Panc1 (cell line): ENCODE results near the gene LRP5.

Experiments used
- CTCF ChIP-seq: fragments of 450-650 bp; IDR thresholded peaks from 2 replicates; pipeline ENCODE4 v1.5.1; 2017; ENCODE audit warnings: mild to moderate bottlenecking
- POLR2AphosphoS5 ChIP-seq: IDR thresholded peaks from 2 replicates; pipeline ENCODE4 v1.6.1; 2012; ENCODE audit warnings: mild to moderate bottlenecking, low read depth, low read length, moderate library complexity
- SIN3A ChIP-seq: IDR thresholded peaks from 2 replicates; pipeline ENCODE4 v1.6.1; 2012; ENCODE audit warnings: low read depth, mild to moderate bottlenecking, low read length, moderate library complexity, borderline replicate concordance; ENCODE audit not compliant: insufficient read depth
- TCF7L2 ChIP-seq: IDR thresholded peaks from 2 replicates; pipeline ENCODE4 v1.6.1; 2011; ENCODE audit warnings: mild to moderate bottlenecking, low read depth, low read length, inconsistent platforms
- TF ChIP-seq, protein P1 (sequence below), 2 experiments: IDR thresholded peaks; 2 replicates each; pipeline ENCODE4 v1.6.1; 2011 to 2012; ENCODE audit warnings: low read depth in 2 of 2, control low read depth in 1 of 2, low read length in 1 of 2, mild to moderate bottlenecking in 1 of 2, moderate library complexity in 1 of 2; ENCODE audit not compliant: insufficient read depth in 1 of 2

DNA sequence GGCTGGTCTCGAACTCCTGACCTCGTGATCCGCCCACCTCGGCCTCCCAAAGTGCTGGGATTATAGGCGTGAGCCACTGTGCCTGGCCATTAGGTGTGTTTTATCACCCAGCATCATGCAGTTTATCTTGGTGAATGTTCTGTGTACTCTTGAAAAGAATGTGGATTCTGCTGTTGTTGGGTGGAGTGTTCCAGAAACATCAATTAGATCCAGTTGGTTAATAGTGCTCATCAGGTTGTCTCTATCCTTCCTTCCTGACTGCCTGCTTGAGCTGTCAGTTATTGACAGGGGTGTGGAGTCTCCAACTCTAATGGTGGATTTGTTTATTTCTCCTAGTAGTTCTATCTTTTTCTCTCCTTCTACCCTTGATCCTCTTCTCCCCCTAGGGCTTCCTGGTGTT, 118.0 kb downstream of the LRP5 start:
- TF ChIP-seq, protein P1, sequence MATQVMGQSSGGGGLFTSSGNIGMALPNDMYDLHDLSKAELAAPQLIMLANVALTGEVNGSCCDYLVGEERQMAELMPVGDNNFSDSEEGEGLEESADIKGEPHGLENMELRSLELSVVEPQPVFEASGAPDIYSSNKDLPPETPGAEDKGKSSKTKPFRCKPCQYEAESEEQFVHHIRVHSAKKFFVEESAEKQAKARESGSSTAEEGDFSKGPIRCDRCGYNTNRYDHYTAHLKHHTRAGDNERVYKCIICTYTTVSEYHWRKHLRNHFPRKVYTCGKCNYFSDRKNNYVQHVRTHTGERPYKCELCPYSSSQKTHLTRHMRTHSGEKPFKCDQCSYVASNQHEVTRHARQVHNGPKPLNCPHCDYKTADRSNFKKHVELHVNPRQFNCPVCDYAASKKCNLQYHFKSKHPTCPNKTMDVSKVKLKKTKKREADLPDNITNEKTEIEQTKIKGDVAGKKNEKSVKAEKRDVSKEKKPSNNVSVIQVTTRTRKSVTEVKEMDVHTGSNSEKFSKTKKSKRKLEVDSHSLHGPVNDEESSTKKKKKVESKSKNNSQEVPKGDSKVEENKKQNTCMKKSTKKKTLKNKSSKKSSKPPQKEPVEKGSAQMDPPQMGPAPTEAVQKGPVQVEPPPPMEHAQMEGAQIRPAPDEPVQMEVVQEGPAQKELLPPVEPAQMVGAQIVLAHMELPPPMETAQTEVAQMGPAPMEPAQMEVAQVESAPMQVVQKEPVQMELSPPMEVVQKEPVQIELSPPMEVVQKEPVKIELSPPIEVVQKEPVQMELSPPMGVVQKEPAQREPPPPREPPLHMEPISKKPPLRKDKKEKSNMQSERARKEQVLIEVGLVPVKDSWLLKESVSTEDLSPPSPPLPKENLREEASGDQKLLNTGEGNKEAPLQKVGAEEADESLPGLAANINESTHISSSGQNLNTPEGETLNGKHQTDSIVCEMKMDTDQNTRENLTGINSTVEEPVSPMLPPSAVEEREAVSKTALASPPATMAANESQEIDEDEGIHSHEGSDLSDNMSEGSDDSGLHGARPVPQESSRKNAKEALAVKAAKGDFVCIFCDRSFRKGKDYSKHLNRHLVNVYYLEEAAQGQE (IDR thresholded peaks at IDR 0.05; ENCODE audit: insufficient read depth in 1 of 2, low read depth in 2 of 2, low read length in 1 of 2): no peak
- no peak for TF ChIP-seq TCF7L2
- no peak for TF ChIP-seq CTCF
- no peak for TF ChIP-seq POLR2AphosphoS5
- no peak for TF ChIP-seq SIN3A
